KG1 (cell line): ENCODE data around the gene ISYNA1.

Source experiments
- DNase-seq: peaks from one replicate; lab custom pipeline; 2025; lab: John Stamatoyannopoulos, UW

The ISYNA1 gene

GRCh38 chr19:18467978-18468377 is 30.0 kb upstream of the ISYNA1 start:
- DNase-seq = no peak

DNA sequence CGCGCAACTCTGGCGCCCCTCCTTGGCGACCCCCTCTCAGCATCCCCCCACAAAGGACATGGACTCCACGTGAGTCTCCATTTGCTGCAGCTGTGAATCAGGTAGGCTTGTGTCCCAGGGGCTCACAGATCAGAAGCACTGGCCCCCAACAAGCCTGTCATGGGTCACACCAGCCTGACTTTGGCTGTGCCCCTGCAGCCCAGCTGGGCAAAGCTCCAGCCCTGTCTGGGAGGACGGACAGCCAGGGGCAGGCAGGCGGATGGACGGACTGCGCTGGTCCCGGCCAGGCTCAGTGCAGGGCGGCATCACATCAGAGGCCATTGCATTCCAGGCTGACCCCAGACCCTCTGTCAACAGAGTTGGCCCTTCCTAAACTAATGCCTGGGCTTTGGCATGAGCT is 28.4 kb upstream of the ISYNA1 start:
- no peak for DNase-seq

DNA sequence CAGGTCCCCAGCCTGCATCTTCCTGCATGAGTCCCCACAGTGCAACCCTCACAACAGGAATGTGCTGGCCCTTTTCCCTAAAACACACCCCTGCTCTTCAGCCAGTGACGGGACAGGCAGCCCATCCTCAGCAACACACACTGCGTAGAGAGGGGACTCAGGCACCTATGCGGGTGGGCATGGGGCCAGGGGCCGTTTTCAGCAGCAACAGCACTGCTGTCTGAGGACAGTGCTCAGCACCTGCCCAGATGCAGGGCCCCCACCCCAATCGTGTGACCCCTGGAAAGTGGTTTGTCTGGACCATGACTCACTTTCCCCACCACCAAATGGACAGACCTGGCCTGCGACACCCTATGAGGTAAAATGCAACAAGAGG is 28.0 kb upstream of the ISYNA1 start:
- DNase-seq = no peak

- no peak for DNase-seq
These were observed 27.5 kb upstream of the ISYNA1 start for GRCh38 chr19:18465214-18465963.

- no peak for DNase-seq
These were observed 26.7 kb upstream of the ISYNA1 start for GRCh38 chr19:18464646-18465045.

- no peak for DNase-seq
These were observed 23.5 kb upstream of the ISYNA1 start for GRCh38 chr19:18461471-18461870.

DNA sequence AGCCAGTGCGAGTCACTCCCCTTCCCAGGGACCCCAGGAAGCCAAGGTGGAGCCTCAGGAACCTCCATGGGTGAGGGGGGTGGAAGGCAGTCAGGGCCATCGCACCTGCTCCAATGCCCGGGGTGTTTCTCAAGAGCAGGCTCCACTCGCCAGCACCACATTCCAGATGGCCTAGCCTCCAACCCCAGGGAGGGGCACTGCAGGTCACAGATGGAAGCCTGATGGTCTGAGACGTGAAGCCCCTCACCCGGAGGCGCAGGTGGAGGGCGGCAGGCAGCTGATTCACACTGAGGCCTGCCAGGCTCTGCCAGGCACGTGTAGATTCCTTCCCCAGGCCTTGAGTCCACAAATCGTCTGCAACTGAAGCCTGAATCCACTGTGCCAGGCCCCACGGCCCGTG is 23.0 kb upstream of the ISYNA1 start:
- no peak for DNase-seq

DNA sequence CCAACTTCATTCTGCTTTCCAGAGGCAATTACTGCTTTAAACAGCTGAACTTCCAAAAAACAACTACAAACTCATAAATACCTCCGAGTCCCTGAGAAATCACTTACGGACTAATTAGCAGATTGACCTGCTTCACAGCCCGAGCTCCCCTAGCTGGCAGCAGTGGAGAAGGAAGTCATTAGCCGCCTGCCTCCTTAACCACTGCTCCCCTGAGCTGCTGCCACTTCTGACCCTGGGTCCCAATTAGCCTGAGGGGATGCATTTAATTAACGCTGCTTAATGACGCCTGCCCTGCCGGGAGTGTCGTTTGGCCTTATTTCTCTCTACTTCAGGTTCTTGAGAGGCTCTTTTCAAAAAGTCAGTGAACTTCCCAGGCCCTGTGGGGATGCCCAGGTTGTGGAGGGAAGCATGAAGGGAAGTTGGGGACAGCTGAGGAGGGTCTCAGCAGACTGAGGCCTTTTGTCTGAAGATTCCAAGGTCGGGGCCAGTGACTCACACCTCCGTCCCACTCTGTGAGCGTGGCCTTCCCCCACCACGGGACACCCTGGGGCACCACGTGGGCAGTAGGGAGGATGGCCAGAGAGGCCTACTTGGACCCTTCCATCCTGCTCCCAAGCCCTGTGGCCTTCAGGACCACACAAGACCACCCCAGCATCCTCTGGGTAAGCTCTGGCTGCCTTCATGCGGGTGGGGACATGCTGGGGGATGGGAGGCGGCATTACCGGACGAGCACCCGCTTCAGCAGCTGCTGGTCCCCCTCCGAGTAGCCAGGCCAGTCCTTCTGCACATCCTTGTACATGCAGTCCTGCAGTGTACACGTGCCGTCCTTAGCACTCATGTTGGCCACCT is 19.8 kb upstream of the ISYNA1 start:
- DNase-seq = no peak

DNA sequence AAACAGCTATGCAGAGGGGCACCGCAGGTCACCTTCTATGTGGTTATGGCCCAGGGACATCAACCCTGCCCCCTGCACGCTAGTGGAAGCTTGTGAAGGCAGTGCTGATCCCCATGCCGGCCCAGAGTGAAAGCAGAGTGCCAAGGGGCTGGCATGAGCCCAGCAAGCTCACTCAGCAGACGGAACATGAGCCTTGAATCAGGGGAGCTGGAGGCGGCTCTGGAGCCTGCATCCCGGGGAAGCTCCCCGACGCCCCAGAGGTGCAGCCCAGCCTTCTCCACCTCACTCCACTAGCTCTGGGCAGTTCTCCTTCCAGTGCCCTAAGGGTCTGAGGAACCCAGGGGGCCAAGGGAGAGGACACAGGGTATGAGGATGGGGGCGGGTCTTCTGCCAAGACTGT is 19.0 kb upstream of the ISYNA1 start:
- DNase-seq = no peak

DNA sequence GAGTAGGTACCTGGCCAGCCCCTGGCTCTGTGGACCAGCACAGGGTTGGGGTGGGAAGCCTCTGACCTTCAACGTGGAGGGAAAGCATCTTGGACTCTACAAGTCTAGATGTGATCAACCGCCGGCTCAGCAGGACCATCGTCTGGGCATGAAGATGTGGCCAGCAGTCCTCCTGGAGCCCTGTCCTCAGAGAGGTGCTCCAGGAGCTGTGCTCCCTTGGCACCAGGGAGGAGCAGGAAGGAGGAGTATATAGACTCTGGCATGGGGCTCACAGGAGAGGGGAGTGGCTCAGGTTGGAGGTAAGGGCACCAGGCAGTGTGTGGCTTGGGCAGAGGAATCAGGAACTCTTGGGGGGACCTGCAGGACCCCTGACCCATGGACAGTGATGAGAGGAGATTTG is 18.3 kb upstream of the ISYNA1 start:
- DNase-seq = no peak

DNA sequence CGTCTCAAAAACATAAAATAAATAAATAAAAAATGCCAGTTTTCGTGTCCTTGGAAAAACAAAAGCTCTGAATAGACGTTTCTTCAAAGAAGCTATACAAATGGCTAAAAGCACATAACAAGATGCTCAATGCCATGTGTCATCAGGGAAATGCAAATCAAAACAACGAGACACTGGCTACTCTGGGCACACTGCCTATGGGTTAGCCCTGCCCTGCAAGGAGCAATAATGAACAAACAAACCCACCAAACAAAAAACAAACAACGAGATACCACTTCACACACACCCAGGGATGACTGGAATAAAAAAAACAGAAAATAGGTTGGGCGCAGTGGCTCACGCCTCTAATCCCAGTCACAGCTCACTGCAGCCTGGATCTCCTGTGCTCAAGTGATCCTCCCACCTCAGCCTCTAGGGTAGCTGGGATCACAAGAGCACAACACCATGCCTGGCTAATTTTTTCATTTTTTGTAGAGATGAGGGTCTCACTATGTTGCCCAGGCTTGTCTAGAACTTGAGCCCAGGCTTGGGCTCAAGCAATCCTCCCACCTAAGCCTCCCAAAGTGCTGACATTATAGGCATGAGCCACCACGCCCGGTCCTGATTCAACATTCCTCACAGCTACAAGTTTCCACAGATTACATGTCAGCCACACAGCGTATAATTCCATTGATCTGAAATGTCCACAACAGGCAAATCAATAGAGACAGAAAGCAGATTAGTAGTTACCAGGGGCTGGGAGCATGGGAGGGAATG is 15.5 kb upstream of the ISYNA1 start:
- no peak for DNase-seq

DNA sequence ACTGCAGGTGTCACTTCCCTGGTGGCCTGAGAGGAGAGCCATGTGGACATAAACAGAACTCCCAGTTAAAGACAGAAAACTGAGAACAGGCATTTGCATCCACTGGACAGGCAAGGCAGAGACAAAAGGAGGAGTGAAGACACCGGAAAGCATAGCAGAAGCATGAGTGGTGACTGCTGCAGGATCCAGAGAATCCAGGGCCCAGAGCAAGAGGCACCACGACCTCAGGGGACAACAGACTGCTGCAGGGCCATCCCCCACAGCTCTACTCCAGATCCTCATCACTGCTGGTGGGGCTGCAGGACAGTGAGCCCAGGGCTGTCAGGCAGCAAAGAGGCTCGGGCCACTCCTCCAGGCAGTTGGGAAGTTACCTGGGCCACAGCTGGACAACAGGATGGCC is 14.5 kb upstream of the ISYNA1 start:
- DNase-seq = no peak

GRCh38 chr19:18450931-18451836 is 13.3 kb upstream of the ISYNA1 start:
- peak; percentile 32 for DNase-seq

DNA sequence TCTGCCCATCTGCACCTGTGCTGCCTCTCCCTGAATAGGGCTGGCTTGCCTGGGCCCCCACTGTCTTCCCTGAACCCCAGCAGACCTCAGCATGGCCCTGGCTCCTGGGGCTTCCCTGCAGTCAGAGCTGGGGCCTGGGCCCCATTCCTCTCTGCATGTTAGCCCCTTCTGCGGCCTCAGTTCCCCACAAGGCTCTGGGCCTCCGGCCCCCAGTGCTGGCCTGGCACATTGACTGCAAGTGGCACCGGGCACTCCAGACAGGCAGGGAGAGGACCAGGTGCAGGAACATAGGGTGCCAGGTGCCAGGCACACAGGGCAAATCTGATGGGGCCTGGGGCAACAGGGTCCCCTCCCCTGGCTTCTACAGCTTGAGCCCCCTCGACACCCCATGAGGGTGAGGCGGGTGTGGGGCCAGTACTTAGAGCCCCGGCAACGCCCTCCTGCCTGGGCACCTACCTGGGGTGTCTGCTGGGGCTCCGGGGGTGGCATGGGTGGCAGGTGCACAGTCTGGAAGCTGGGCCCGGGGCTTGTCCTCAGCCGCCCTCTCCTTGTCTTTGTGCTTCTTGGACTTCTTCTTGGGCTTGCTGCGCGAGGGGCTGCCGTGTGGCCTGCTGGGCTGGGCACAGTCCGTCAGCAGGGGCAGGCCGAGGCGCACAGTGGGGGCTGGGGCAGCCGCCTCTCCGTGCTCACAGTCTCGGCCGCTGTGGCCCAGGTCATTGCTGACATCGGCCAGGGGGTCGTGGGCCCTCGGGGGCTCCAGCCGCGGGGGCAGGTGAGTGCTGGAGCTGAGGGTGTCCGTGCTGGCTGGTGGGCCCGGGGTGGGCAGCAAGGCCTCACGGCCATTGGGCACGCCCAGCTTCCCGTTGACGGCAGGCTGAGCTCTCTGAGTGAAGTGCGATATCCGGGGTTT is 12.3 kb upstream of the ISYNA1 start:
- DNase-seq = no peak

- DNase-seq = no peak
These were observed 11.6 kb upstream of the ISYNA1 start for GRCh38 chr19:18449552-18449951.

- no peak for DNase-seq
These were observed 9.0 kb upstream of the ISYNA1 start for GRCh38 chr19:18446811-18447359.

DNA sequence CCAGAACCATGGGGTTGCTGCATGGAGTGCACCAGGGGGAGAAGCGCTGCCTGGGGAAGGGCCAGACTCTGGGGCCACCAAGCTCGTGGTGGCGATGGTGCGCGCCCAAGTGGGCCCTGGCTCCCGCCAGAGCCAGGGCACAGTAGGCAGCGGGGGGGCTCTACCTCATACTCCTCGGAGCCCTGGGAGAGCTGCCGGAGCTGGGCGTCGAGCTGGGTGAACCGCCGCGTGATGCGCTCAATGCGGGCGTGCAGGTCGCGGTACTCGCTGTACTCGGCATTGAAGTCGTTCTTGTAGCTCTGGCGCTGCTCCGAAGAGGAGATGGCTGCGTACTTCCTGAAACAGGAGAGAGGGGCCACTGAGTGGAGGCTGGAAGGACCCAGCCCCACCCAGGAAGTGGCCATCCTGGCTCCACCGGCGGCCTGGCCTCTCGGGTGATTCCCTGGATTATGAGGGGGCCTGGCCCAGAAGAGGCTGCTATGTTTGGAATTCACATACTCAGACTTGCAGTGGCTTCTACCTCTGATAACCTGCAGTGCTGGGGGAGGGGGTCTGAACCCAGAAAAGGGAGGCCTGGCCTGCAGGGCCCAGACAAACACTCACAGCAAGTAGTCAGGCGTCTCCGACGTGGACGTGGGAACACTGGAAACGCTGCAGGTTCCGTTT is 8.3 kb upstream of the ISYNA1 start:
- DNase-seq = no peak

GRCh38 chr19:18445262-18445948 is 7.5 kb upstream of the ISYNA1 start:
- no peak for DNase-seq

DNA sequence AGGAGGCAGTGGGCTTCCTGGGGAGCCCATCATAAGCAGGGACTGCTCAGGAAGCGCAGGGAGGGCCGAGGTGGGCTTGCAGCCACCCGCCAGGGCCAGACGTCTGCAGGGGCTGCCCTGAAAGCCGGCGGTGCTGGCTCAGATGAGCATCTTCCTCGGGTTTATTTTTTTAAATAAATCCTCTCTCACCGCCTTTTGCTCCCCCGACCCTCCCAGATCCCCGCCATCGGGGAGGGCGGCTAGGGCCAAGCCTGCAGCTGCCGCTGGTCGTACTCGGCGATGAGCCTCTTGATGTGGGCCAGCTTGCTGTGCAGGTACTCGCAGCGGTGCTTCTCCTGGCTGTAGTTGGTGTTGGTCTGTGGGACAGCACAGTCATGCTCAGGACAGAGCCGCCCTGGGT is 6.6 kb upstream of the ISYNA1 start:
- DNase-seq = no peak
